SK-N-SH (cell line): Measurements from ENCODE around the gene REV1. TPM values are rescaled to one million over a fixed set of nuclear protein-coding genes. Genes with fewer than 3 reads are reported as not detected.

Experiments used
- CTCF ChIA-PET: fragments of 300-600, 350-600 bp; formaldehyde crosslinking; extraction: SDS; loops from one replicate; lab custom pipeline; 2021; lab: Yijun Ruan, JAX
- POLR2A ChIA-PET: fragments of 350-600 bp; sonication (Branson Sonifier 250); formaldehyde crosslinking; extraction: SDS; loops from one replicate; lab custom pipeline; 2020; ENCODE audit warnings: antibody characterized with exemption, inconsistent platforms; lab: Yijun Ruan, JAX
- DNase-seq: peaks from one replicate; pipeline ENCODE4 v3.0.0; 2012
- H2AFZ ChIP-seq: fragments of 200-600 bp; sonication (generic); 2 replicates; pipeline ENCODE4 v1.8.1; 2016; ENCODE audit warnings: antibody characterized with exemption, mild to moderate bottlenecking, low read depth
- H3F3A ChIP-seq: fragments of 200-600 bp; sonication (generic); replicated peaks from 2 replicates; pipeline ENCODE3; 2016; ENCODE audit warnings: antibody characterized with exemption, mild to moderate bottlenecking; ENCODE audit not compliant: insufficient read depth
- H3K27ac ChIP-seq, 2 experiments: fragments of 200-500 bp in 1 of 2; fragments of 200-600 bp in 1 of 2; sonication (Bioruptor generic) in 1 of 2; sonication (generic), shearing (Covaris generic) in 1 of 2; 2 replicates each; pipeline versions ENCODE4 v1.5.1 to v1.6.1; 2014 to 2016; ENCODE audit warnings: low read depth in 2 of 2, inconsistent platforms in 1 of 2, low read length in 1 of 2, mild to moderate bottlenecking in 1 of 2, mixed read lengths in 1 of 2
- H3K27me3 ChIP-seq: fragments of 200-600 bp; sonication (generic), shearing (Covaris generic); 2 replicates; pipeline ENCODE4 v1.6.1; 2016; ENCODE audit warnings: mixed run types; ENCODE audit not compliant: insufficient read depth
- H3K36me3 ChIP-seq, 2 experiments: fragments of 200-500 bp in 1 of 2; fragments of 200-600 bp in 1 of 2; sonication (Bioruptor generic) in 1 of 2; sonication (generic) in 1 of 2; replicated peaks in 1 of 2; 2 replicates each; pipeline versions ENCODE3 to v1.5.1; 2014 to 2016; ENCODE audit warnings: low read length in 1 of 2, mild to moderate bottlenecking in 1 of 2; ENCODE audit not compliant: insufficient read depth in 2 of 2, control insufficient read depth in 1 of 2
- H3K4me1 ChIP-seq, 2 experiments: fragments of 200-500 bp in 1 of 2; fragments of 200-600 bp in 1 of 2; sonication (Bioruptor generic) in 1 of 2; sonication (generic), shearing (Covaris generic) in 1 of 2; 2 replicates each; pipeline versions ENCODE4 v1.5.1 to v1.6.1; 2014 to 2016; ENCODE audit warnings: low read depth in 1 of 2, low read length in 1 of 2, mixed run types in 1 of 2; ENCODE audit not compliant: insufficient read depth in 2 of 2, control insufficient read depth in 1 of 2
- H3K4me2 ChIP-seq: fragments of 200-600 bp; sonication (generic), shearing (Covaris generic); 2 replicates; pipeline ENCODE4 v1.6.1; 2017; ENCODE audit warnings: mixed run types
- H3K4me3 ChIP-seq, 2 experiments: fragments of 200-500 bp in 1 of 2; fragments of 200-600 bp in 1 of 2; sonication (Bioruptor generic) in 1 of 2; sonication (generic), shearing (Covaris generic) in 1 of 2; 2 replicates each; pipeline versions ENCODE4 v1.5.1 to v1.8.1; 2014 to 2016; ENCODE audit warnings: low read depth in 2 of 2, inconsistent platforms in 1 of 2, low read length in 1 of 2, mild to moderate bottlenecking in 1 of 2, mixed read lengths in 1 of 2, moderate library complexity in 1 of 2
- H3K79me2 ChIP-seq: fragments of 200-600 bp; sonication (generic); 2 replicates; pipeline ENCODE4 v1.8.1; 2017; ENCODE audit warnings: mild to moderate bottlenecking; ENCODE audit not compliant: insufficient read depth
- H3K9ac ChIP-seq: fragments of 200-600 bp; sonication (generic); 2 replicates; pipeline ENCODE4 v1.6.1; 2017; ENCODE audit warnings: mixed run types
- H3K9me2 ChIP-seq: fragments of 200-600 bp; sonication (generic); 2 replicates; pipeline ENCODE4 v1.6.1; 2017; ENCODE audit warnings: mixed run types
- H3K9me3 ChIP-seq: fragments of 200-600 bp; sonication (generic); 2 replicates; pipeline ENCODE4 v1.6.1; 2017; ENCODE audit warnings: mixed run types, mild to moderate bottlenecking, moderate library complexity
- H4K20me1 ChIP-seq: fragments of 200-600 bp; sonication (generic); 2 replicates; pipeline ENCODE4 v1.6.1; 2017; ENCODE audit warnings: mild to moderate bottlenecking, mixed run types; ENCODE audit not compliant: insufficient read depth
- CHD2 ChIP-seq: fragments of 150-350 bp; IDR thresholded peaks from 2 replicates; pipeline ENCODE4 v1.6.1; 2018; ENCODE audit warnings: low read length; ENCODE audit not compliant: partially characterized antibody
- EP300 ChIP-seq, 2 experiments: IDR thresholded peaks; 2 replicates each; pipeline versions ENCODE4 v1.4.0 to v1.6.1; 2012; ENCODE audit warnings: borderline replicate concordance in 1 of 2, low read depth in 1 of 2, low read length in 1 of 2
- GATA2 ChIP-seq: sonication (generic); formaldehyde crosslinking; IDR thresholded peaks from 2 replicates; pipeline ENCODE4 v1.5.0; 2020; ENCODE audit warnings: mild to moderate bottlenecking, missing genetic modification reagents
- JUND ChIP-seq: IDR thresholded peaks from 2 replicates; pipeline ENCODE4 v1.4.0; 2012
- MXI1 ChIP-seq: IDR thresholded peaks from 2 replicates; pipeline ENCODE4 v1.6.1; 2012; ENCODE audit warnings: mild to moderate bottlenecking, low read depth, low read length, improper control_type of control experiment
- NFIC ChIP-seq: IDR thresholded peaks from 2 replicates; pipeline ENCODE4 v1.4.0; 2012; ENCODE audit warnings: borderline replicate concordance
- NRF1 ChIP-seq: IDR thresholded peaks from 2 replicates; pipeline ENCODE4 v1.6.1; 2012; ENCODE audit warnings: low read depth, mild to moderate bottlenecking, low read length
- RAD21 ChIP-seq: IDR thresholded peaks from 2 replicates; pipeline ENCODE4 v1.6.1; 2012; ENCODE audit warnings: mild to moderate bottlenecking, low read length
- RCOR1 ChIP-seq: fragments of 150-350 bp; IDR thresholded peaks from 2 replicates; pipeline ENCODE4 v1.6.1; 2017; ENCODE audit warnings: antibody characterized with exemption, low read length
- RFX5 ChIP-seq: IDR thresholded peaks from 2 replicates; pipeline ENCODE4 v1.6.1; 2012; ENCODE audit warnings: mild to moderate bottlenecking, improper control_type of control experiment, low read length
- SIN3A ChIP-seq: IDR thresholded peaks from 2 replicates; pipeline ENCODE4 v1.6.1; 2012; ENCODE audit warnings: low read depth, mild to moderate bottlenecking, low read length, moderate library complexity, borderline replicate concordance
- SMC3 ChIP-seq: IDR thresholded peaks from 2 replicates; pipeline ENCODE4 v1.6.1; 2012; ENCODE audit warnings: low read depth, low read length, improper control_type of control experiment
- TAF1 ChIP-seq: IDR thresholded peaks from 2 replicates; pipeline ENCODE4 v1.6.1; 2012; ENCODE audit warnings: low read depth, mild to moderate bottlenecking, low read length, moderate library complexity, borderline replicate concordance
- WGBS: methylation state at CpG from one replicate; pipeline ENCODE4 v1.1.6; 2017; ENCODE audit warnings: low lambda C conversion rate; 5-methylcytosine and 5-hydroxymethylcytosine counted together
- polyA plus RNA-seq, 3 experiments: library from polyadenylated mRNA; depleted of rRNA; stranded (reverse); fragments of >200 nt; gene quantifications; 2 replicates each; pipeline ENCODE4 v1.2.3, GENCODE V29; 2012
- TF ChIP-seq, protein P1 (sequence below): IDR thresholded peaks from 2 replicates; pipeline ENCODE4; 2012
- TF ChIP-seq, protein P2 (sequence below): IDR thresholded peaks from 2 replicates; pipeline ENCODE4 v1.4.0; 2012; ENCODE audit warnings: low read depth, borderline replicate concordance
- TF ChIP-seq, protein P3 (sequence below): fragments of 150-350 bp; IDR thresholded peaks from 2 replicates; pipeline ENCODE4 v1.6.1; 2017; ENCODE audit warnings: antibody characterized with exemption, low read length, low read depth, borderline replicate concordance
- TF ChIP-seq, protein P4 (sequence below): IDR thresholded peaks from 2 replicates; pipeline ENCODE4 v1.6.1; 2012; ENCODE audit warnings: mild to moderate bottlenecking, low read depth, low read length, moderate library complexity
- TF ChIP-seq, protein P5 (sequence below): fragments of 150-350 bp; IDR thresholded peaks from 2 replicates; pipeline ENCODE4 v1.6.1; 2016; ENCODE audit warnings: mild to moderate bottlenecking, low read depth, low read length

The REV1 gene
- polyA plus RNA-seq, 1 of the 3 experiments (the other 2 are of a cell fraction), result 15.9 TPM

DNA sequence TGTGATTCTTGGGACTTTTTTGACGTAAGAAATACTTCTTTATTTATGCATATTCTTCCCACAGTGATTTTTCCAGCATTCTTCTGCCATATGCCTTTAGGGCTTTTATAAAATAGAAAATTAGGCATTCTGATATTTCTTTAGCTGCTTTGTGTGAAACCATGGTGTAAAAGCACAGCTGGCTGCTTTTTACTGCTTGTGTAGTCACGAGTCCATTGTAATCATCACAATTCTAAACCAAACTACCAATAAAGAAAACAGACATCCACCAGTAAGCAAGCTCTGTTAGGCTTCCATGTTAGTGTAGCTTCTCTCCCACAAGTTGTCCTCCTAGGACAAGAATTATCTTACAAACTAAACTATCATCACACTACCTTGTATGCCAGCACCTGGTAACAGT, 90.0 kb downstream of the REV1 start:
- H3K27ac ChIP-seq, result peak overlapping the region in 1 of 2 experiments; percentile 92; a peak in 2 of 4 replicates
- no peak overlapping the region for H3K9ac ChIP-seq
- no peaks in the 10 kb centered on the region for H3K27me3 ChIP-seq
- POLR2A ChIA-PET, result interaction anchor here (1.5 kb wide), 1 partner anchor 63 kb away, joined by 7 read pairs; the partner anchor contains the start of genes EIF5B and TXNDC9
- H3K79me2 ChIP-seq, result no peaks in the 10 kb centered on the region
- CTCF ChIA-PET, result interaction anchor here (1.0 to 1.7 kb wide), 5 partner anchors 11 to 98 kb away, joined by 3 to 8 read pairs (median 3); partner anchors contain the start of genes EIF5B, REV1 and TXNDC9
- no peaks in the 10 kb centered on the region for H3K9me3 ChIP-seq
- 85% methylated on average over 2 of the region's 2 CpGs for WGBS
- no peak for DNase-seq
- no peak overlapping the region for H2AFZ ChIP-seq
- peaks cover 36% of the 10 kb centered on the region for H3F3A ChIP-seq
- H3K4me3 ChIP-seq, result no peak overlapping the region
- H3K9me2 ChIP-seq, result no peaks in the 10 kb centered on the region
- H4K20me1 ChIP-seq, result no peaks in the 10 kb centered on the region
- no peak for TF ChIP-seq NRF1
- TF ChIP-seq, protein P1, sequence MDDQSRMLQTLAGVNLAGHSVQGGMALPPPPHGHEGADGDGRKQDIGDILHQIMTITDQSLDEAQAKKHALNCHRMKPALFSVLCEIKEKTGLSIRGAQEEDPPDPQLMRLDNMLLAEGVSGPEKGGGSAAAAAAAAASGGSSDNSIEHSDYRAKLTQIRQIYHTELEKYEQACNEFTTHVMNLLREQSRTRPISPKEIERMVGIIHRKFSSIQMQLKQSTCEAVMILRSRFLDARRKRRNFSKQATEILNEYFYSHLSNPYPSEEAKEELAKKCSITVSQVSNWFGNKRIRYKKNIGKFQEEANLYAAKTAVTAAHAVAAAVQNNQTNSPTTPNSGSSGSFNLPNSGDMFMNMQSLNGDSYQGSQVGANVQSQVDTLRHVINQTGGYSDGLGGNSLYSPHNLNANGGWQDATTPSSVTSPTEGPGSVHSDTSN, result no peak
- TF ChIP-seq GATA2 (CRISPR knock-in tag), result no peak
- TF ChIP-seq, protein P2, sequence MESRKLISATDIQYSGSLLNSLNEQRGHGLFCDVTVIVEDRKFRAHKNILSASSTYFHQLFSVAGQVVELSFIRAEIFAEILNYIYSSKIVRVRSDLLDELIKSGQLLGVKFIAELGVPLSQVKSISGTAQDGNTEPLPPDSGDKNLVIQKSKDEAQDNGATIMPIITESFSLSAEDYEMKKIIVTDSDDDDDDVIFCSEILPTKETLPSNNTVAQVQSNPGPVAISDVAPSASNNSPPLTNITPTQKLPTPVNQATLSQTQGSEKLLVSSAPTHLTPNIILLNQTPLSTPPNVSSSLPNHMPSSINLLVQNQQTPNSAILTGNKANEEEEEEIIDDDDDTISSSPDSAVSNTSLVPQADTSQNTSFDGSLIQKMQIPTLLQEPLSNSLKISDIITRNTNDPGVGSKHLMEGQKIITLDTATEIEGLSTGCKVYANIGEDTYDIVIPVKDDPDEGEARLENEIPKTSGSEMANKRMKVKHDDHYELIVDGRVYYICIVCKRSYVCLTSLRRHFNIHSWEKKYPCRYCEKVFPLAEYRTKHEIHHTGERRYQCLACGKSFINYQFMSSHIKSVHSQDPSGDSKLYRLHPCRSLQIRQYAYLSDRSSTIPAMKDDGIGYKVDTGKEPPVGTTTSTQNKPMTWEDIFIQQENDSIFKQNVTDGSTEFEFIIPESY, result no peak
- no peak for TF ChIP-seq MXI1
- TF ChIP-seq SMC3, result no peak
- no peak for TF ChIP-seq NFIC
- TF ChIP-seq RAD21, result no peak
- TF ChIP-seq, protein P3, sequence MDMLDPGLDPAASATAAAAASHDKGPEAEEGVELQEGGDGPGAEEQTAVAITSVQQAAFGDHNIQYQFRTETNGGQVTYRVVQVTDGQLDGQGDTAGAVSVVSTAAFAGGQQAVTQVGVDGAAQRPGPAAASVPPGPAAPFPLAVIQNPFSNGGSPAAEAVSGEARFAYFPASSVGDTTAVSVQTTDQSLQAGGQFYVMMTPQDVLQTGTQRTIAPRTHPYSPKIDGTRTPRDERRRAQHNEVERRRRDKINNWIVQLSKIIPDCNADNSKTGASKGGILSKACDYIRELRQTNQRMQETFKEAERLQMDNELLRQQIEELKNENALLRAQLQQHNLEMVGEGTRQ, result no peak
- TF ChIP-seq RFX5, result no peak
- TF ChIP-seq, all 33 proteins: peak for 0
- Histone ChIP-seq H3K4me1 (peaks cover 0 to 28% of the 10 kb centered on the region in 2 experiments; a peak in 2 of 4 replicates), H3K36me3 (peaks cover 86 to 97% of the 10 kb centered on the region in 2 experiments), H3K4me2 (no peak overlapping the region)

DNA sequence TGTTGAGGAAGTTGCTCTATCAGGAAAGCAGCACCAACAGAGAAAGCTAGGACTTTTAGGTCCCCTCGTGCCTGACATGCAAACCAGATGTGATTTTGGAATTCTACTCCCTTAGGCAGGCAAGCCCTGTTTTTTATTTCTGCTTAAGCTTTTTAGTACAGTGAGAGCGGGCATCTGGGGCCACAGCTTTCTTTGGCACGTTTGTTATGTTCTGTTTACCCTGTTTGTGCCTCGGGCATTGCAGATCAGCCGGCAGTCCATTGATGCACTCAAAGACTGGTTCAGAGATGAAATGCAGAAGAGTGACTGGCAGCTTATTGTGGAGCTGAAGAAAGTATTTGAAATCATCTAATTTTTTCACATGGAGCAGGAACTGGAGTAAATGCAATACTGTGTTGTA, 90.8 kb downstream of the REV1 start:
- CTCF ChIA-PET, result interaction anchor here (0.6 to 1.4 kb wide), 5 partner anchors 16 to 99 kb away, joined by 3 to 7 read pairs (median 3); partner anchors contain the start of genes EIF5B and TXNDC9
- Histone ChIP-seq H3K4me2 (no peak overlapping the region), H3K36me3 (peaks cover 87 to 97% of the 10 kb centered on the region in 2 experiments), H3K9ac (no peak overlapping the region), H3K79me2 (no peaks in the 10 kb centered on the region), H3K27me3 (no peaks in the 10 kb centered on the region), H3K4me3 (no peak overlapping the region), H3K4me1 (peaks cover 0 to 28% of the 10 kb centered on the region in 2 experiments; a peak in 2 of 4 replicates), H3K9me3 (no peaks in the 10 kb centered on the region), H3K27ac (peak overlapping the region in 1 of 2 experiments; percentile 92; a peak in 3 of 4 replicates), H3K9me2 (no peaks in the 10 kb centered on the region), H3F3A (peaks cover 36% of the 10 kb centered on the region), H2AFZ (no peak overlapping the region), H4K20me1 (no peaks in the 10 kb centered on the region)
- 61% methylated on average over 5 of the region's 5 CpGs for WGBS
- DNase-seq, result peak; percentile 65
- POLR2A ChIA-PET, result interaction anchor here (1.5 kb wide), 1 partner anchor 62 kb away, joined by 7 read pairs; the partner anchor contains the start of genes EIF5B and TXNDC9
- TF ChIP-seq TAF1, result no peak
- no peak for TF ChIP-seq SMC3
- TF ChIP-seq EP300 (IDR thresholded peaks at IDR 0.05; ENCODE audit: borderline replicate concordance in 1 of 2, low read depth in 1 of 2, low read length in 1 of 2), result peak in 1 of 2 experiments; percentile 69; a peak in 1 of 4 replicates
- TF ChIP-seq, protein P4, sequence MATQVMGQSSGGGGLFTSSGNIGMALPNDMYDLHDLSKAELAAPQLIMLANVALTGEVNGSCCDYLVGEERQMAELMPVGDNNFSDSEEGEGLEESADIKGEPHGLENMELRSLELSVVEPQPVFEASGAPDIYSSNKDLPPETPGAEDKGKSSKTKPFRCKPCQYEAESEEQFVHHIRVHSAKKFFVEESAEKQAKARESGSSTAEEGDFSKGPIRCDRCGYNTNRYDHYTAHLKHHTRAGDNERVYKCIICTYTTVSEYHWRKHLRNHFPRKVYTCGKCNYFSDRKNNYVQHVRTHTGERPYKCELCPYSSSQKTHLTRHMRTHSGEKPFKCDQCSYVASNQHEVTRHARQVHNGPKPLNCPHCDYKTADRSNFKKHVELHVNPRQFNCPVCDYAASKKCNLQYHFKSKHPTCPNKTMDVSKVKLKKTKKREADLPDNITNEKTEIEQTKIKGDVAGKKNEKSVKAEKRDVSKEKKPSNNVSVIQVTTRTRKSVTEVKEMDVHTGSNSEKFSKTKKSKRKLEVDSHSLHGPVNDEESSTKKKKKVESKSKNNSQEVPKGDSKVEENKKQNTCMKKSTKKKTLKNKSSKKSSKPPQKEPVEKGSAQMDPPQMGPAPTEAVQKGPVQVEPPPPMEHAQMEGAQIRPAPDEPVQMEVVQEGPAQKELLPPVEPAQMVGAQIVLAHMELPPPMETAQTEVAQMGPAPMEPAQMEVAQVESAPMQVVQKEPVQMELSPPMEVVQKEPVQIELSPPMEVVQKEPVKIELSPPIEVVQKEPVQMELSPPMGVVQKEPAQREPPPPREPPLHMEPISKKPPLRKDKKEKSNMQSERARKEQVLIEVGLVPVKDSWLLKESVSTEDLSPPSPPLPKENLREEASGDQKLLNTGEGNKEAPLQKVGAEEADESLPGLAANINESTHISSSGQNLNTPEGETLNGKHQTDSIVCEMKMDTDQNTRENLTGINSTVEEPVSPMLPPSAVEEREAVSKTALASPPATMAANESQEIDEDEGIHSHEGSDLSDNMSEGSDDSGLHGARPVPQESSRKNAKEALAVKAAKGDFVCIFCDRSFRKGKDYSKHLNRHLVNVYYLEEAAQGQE, result no peak
- TF ChIP-seq SIN3A, result no peak
- peak; percentile 68 for TF ChIP-seq CHD2
- TF ChIP-seq RCOR1, result peak; percentile 85
- TF ChIP-seq, protein P5, sequence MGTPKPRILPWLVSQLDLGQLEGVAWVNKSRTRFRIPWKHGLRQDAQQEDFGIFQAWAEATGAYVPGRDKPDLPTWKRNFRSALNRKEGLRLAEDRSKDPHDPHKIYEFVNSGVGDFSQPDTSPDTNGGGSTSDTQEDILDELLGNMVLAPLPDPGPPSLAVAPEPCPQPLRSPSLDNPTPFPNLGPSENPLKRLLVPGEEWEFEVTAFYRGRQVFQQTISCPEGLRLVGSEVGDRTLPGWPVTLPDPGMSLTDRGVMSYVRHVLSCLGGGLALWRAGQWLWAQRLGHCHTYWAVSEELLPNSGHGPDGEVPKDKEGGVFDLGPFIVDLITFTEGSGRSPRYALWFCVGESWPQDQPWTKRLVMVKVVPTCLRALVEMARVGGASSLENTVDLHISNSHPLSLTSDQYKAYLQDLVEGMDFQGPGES, result no peak
- TF ChIP-seq JUND, result no peak
